ENCODE measurements around the gene STEAP2. TPM values are rescaled to one million over a fixed set of nuclear protein-coding genes. Genes with fewer than 3 reads are reported as not detected.

The STEAP2 gene
- total RNA-seq, 2 donors from 2014 or later, result not detected

- peaks cover 29% of the 10 kb centered on the region for H3K27me3 Mint-ChIP-seq
- no peak for ATAC-seq
Observed at GRCh38 chr7:90231304-90231703, 19.8 kb downstream of the STEAP2 start.

DNA sequence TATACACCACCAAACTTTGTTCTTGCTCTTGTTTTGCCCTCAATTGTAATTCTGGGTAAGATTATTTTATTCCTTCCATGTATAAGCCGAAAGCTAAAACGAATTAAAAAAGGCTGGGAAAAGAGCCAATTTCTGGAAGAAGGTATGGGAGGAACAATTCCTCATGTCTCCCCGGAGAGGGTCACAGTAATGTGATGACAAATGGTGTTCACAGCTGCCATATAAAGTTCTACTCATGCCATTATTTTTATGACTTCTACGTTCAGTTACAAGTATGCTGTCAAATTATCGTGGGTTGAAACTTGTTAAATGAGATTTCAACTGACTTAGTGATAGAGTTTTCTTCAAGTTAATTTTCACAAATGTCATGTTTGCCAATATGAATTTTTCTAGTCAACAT lies 20.9 kb downstream of the STEAP2 start:
- no peak overlapping the region for H3K27ac Mint-ChIP-seq
- H3K27me3 Mint-ChIP-seq, result peaks cover 22% of the 10 kb centered on the region
- no peak for DNase-seq
- no peaks in the 10 kb centered on the region for H3K36me3 Mint-ChIP-seq (ENCODE audit: low read depth)
- ATAC-seq, result no peak
- H3K9me3 ChIP-seq (ENCODE audit: control insufficient read depth, low read length, poor library complexity, severe bottlenecking), result no peaks in the 10 kb centered on the region
- H3K4me1 Mint-ChIP-seq, result no peaks in the 10 kb centered on the region
- H3K4me3 Mint-ChIP-seq, result no peak overlapping the region

More at GRCh38 chr7:90231304-90231703, 19.8 kb downstream of the STEAP2 start:
- Mint-ChIP-seq H3K4me3 (no peak overlapping the region), H3K36me3 (ENCODE audit: low read depth) (no peaks in the 10 kb centered on the region), H3K4me1 (no peaks in the 10 kb centered on the region), H3K27ac (no peak overlapping the region)
- H3K9me3 ChIP-seq (ENCODE audit: control insufficient read depth, low read length, poor library complexity, severe bottlenecking), result no peaks in the 10 kb centered on the region
- DNase-seq, result no peak

GRCh38 chr7:90233569-90233968 lies 22.0 kb downstream of the STEAP2 start:
- H3K9me3 ChIP-seq (ENCODE audit: control insufficient read depth, low read length, poor library complexity, severe bottlenecking), result no peaks in the 10 kb centered on the region
- no peaks in the 10 kb centered on the region for H3K36me3 Mint-ChIP-seq (ENCODE audit: low read depth)
- no peak overlapping the region for H3K4me3 Mint-ChIP-seq
- no peak for ATAC-seq
- DNase-seq, result no peak
- H3K27me3 Mint-ChIP-seq, result peaks cover 13% of the 10 kb centered on the region
- no peak overlapping the region for H3K27ac Mint-ChIP-seq
- no peaks in the 10 kb centered on the region for H3K4me1 Mint-ChIP-seq

DNA sequence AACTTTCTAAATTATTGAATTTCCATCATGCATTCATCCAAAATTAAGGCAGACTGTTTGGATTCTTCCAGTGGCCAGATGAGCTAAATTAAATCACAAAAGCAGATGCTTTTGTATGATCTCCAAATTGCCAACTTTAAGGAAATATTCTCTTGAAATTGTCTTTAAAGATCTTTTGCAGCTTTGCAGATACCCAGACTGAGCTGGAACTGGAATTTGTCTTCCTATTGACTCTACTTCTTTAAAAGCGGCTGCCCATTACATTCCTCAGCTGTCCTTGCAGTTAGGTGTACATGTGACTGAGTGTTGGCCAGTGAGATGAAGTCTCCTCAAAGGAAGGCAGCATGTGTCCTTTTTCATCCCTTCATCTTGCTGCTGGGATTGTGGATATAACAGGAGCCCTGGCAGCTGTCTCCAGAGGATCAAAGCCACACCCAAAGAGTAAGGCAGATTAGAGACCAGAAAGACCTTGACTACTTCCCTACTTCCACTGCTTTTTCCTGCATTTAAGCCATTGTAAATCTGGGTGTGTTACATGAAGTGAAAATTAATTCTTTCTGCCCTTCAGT lies 25.3 kb downstream of the STEAP2 start:
- DNase-seq (no peak), ATAC-seq (no peak)
- H3K27me3 Mint-ChIP-seq, result peaks cover 3% of the 10 kb centered on the region
- no peak overlapping the region for H3K27ac Mint-ChIP-seq
- H3K36me3 Mint-ChIP-seq (ENCODE audit: low read depth), result no peaks in the 10 kb centered on the region
- peaks cover 3% of the 10 kb centered on the region for H3K4me1 Mint-ChIP-seq
- H3K9me3 ChIP-seq (ENCODE audit: control insufficient read depth, low read length, poor library complexity, severe bottlenecking), result no peaks in the 10 kb centered on the region
- no peak overlapping the region for H3K4me3 Mint-ChIP-seq

DNA sequence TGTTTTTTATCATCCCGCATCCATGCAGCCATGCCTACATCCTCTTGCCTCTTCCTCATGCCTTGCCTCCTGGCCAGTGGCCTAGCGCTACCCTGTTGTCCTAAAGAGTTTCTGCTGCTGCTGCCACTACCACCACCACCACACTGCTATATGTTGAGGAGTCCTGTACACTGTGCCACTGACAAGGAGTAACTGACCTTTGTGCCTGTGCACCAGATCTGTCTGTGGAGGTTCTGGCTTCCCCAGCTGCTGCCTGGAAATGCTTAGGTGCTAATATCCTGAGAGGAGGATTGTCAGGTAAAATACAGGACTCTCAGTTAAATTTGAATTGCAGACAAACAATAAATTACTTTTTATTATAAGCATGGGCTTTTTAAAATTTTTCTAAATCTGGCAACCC lies 26.5 kb downstream of the STEAP2 start:
- no peak overlapping the region for H3K4me3 Mint-ChIP-seq

GRCh38 chr7:90238583-90238982 lies 27.0 kb downstream of the STEAP2 start:
- no peak for DNase-seq
- ATAC-seq, result no peak
- no peaks in the 10 kb centered on the region for H3K9me3 ChIP-seq (ENCODE audit: control insufficient read depth, low read length, poor library complexity, severe bottlenecking)
- H3K36me3 Mint-ChIP-seq (ENCODE audit: low read depth), result no peaks in the 10 kb centered on the region
- peaks cover 6% of the 10 kb centered on the region for H3K27me3 Mint-ChIP-seq
- no peak overlapping the region for H3K4me3 Mint-ChIP-seq
- H3K4me1 Mint-ChIP-seq, result peaks cover 6% of the 10 kb centered on the region
- no peak overlapping the region for H3K27ac Mint-ChIP-seq

More for the DNA sequence above, 26.5 kb downstream of the STEAP2 start:
- Mint-ChIP-seq H3K27me3 (peaks cover 4% of the 10 kb centered on the region), H3K27ac (no peak overlapping the region), H3K4me1 (peaks cover 3% of the 10 kb centered on the region), H3K36me3 (ENCODE audit: low read depth) (no peaks in the 10 kb centered on the region)
- DNase-seq, result no peak
- no peaks in the 10 kb centered on the region for H3K9me3 ChIP-seq (ENCODE audit: control insufficient read depth, low read length, poor library complexity, severe bottlenecking)
- ATAC-seq, result no peak

- no peak for ATAC-seq
- no peaks in the 10 kb centered on the region for H3K9me3 ChIP-seq (ENCODE audit: control insufficient read depth, low read length, poor library complexity, severe bottlenecking)
- H3K4me1 Mint-ChIP-seq, result peaks cover 9% of the 10 kb centered on the region
- H3K4me3 Mint-ChIP-seq, result no peak overlapping the region
- peaks cover 11% of the 10 kb centered on the region for H3K27me3 Mint-ChIP-seq
- H3K27ac Mint-ChIP-seq, result no peak overlapping the region
- DNase-seq, result no peak
- H3K36me3 Mint-ChIP-seq (ENCODE audit: low read depth), result no peaks in the 10 kb centered on the region
Observed at GRCh38 chr7:90239050-90239449, 27.5 kb downstream of the STEAP2 start.

DNA sequence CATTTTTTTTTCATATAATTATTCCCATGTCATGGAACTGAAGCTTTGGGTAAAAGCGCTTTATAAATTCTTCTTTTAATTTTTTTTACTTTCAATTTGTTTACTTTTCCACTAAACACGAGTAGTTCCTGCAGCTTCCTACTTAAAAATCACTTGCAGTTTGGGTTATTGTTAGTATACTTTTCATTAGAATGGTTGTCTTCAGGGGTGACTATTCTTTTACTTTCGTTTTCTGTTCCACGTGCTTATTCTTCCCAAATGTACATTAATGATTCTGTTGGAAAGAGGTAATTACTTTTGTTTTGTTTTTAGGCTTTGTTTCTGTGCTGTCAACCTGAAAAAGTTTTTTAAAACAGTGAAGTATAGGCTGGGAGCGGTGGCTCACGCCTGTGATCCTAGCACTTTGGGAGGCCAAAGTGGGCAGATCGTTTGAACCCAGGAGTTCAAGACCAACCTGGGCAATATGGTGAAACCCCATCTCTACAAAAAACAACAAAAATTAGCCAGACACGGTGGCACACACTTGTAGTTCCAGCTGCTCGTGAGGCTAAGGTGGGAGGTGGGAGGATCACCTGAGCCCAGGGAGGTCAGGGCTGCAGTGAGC lies 28.2 kb downstream of the STEAP2 start:
- peaks cover 15% of the 10 kb centered on the region for H3K27me3 Mint-ChIP-seq
- DNase-seq (no peak), ATAC-seq (no peak)
- H3K9me3 ChIP-seq (ENCODE audit: control insufficient read depth, low read length, poor library complexity, severe bottlenecking), result no peaks in the 10 kb centered on the region
- no peak overlapping the region for H3K27ac Mint-ChIP-seq
- H3K36me3 Mint-ChIP-seq (ENCODE audit: low read depth), result no peaks in the 10 kb centered on the region
- H3K4me1 Mint-ChIP-seq, result peaks cover 13% of the 10 kb centered on the region
- no peak overlapping the region for H3K4me3 Mint-ChIP-seq

GRCh38 chr7:90242369-90243168 lies 31.0 kb downstream of the STEAP2 start:
- ATAC-seq (no peak), DNase-seq (no peak)
- no peaks in the 10 kb centered on the region for H3K36me3 Mint-ChIP-seq (ENCODE audit: low read depth)
- H3K27ac Mint-ChIP-seq, result no peak overlapping the region
- H3K4me1 Mint-ChIP-seq, result peaks cover 26% of the 10 kb centered on the region
- H3K4me3 Mint-ChIP-seq, result no peak overlapping the region
- H3K27me3 Mint-ChIP-seq, result peaks cover 35% of the 10 kb centered on the region
- no peaks in the 10 kb centered on the region for H3K9me3 ChIP-seq (ENCODE audit: control insufficient read depth, low read length, poor library complexity, severe bottlenecking)

- H3K4me3 Mint-ChIP-seq, result peak overlapping the region; percentile 68
- no peak overlapping the region for H3K27ac Mint-ChIP-seq
- H3K27me3 Mint-ChIP-seq, result peaks cover 35% of the 10 kb centered on the region
- no peaks in the 10 kb centered on the region for H3K36me3 Mint-ChIP-seq (ENCODE audit: low read depth)
- no peak for ATAC-seq
- no peaks in the 10 kb centered on the region for H3K9me3 ChIP-seq (ENCODE audit: control insufficient read depth, low read length, poor library complexity, severe bottlenecking)
- DNase-seq, result no peak
- H3K4me1 Mint-ChIP-seq, result peaks cover 26% of the 10 kb centered on the region
Observed at GRCh38 chr7:90243556-90243955, 32.0 kb downstream of the STEAP2 start.

- ATAC-seq (no peak), DNase-seq (no peak)
- Mint-ChIP-seq H3K27ac (no peak overlapping the region), H3K36me3 (ENCODE audit: low read depth) (no peaks in the 10 kb centered on the region), H3K27me3 (peaks cover 37% of the 10 kb centered on the region), H3K4me3 (peak overlapping the region; percentile 87), H3K4me1 (peaks cover 26% of the 10 kb centered on the region)
- no peaks in the 10 kb centered on the region for H3K9me3 ChIP-seq (ENCODE audit: control insufficient read depth, low read length, poor library complexity, severe bottlenecking)
Observed at GRCh38 chr7:90244565-90244908, 33.0 kb downstream of the STEAP2 start.

DNA sequence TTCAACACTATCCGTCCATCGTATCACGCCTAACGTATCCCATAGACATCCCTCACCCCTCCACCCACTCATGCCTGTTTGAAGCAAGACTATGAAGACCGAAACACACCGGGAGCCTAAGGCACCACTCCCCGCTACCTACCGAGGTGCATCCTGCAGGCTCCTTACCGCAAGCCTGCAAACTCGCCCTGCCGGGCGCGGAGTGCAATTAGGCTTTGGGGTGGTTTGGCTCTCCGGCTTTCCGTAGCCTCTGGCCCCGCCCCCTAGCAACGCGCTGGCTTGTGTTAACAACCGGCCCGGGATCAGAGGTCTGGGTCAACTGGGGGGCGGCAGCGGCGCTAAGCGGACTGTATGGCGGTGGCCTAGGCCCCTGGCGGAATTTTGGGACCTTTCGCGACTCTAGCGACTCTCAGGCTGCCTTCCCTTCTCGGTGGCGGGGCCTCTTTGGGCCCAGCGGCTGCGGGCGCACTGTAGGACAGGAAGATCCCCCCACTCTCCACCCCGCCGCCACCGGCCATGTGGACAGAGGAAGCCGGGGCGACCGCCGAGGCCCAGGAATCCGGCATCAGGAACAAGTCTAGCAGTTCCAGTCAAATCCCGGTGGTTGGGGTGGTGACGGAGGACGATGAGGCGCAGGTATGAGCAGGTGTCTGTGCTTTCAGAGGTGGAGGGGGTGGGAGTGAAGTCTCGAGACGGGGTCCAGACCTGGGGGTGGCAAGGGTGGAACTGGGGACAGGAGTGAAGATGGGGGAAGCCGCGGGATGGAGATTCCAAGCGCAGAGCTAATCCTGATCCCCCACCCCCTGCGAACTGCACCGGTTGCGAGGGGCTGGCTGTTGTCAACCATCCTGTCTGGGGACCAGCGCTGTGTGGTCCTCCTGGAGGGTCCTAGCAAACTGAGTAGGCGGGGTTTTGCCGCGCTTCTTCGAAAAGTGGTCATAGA lies 33.6 kb downstream of the STEAP2 start, which contains the start of gene CFAP69:
Gene CFAP69, plus strand, starts transcription at position 266 of the 943 bp plus-strand sequence. Its CDS starts 251 bp downstream, at position 517.
- no peaks in the 10 kb centered on the region for H3K9me3 ChIP-seq (ENCODE audit: control insufficient read depth, low read length, poor library complexity, severe bottlenecking)
- Mint-ChIP-seq H3K4me3 (peak within 1 kb of the TSS; percentile 87), H3K4me1 (peaks cover 26% of the 10 kb centered on the region), H3K27ac (peak within 1 kb of the TSS; percentile 87), H3K36me3 (ENCODE audit: low read depth) (no peaks in the 10 kb centered on the region), H3K27me3 (peaks cover 44% of the 10 kb centered on the region)
- ATAC-seq, result peak; percentile 93
- peak; percentile 58 to 79 (median 71) for DNase-seq

GRCh38 chr7:90246171-90246570 lies 34.6 kb downstream of the STEAP2 start:
- Mint-ChIP-seq H3K4me3 (peak overlapping the region; percentile 87), H3K36me3 (ENCODE audit: low read depth) (no peaks in the 10 kb centered on the region), H3K4me1 (peaks cover 26% of the 10 kb centered on the region), H3K27ac (no peak overlapping the region), H3K27me3 (peaks cover 53% of the 10 kb centered on the region)
- DNase-seq (no peak), ATAC-seq (no peak)
- no peaks in the 10 kb centered on the region for H3K9me3 ChIP-seq (ENCODE audit: control insufficient read depth, low read length, poor library complexity, severe bottlenecking)
